C4-2B (cell line): Measurements from ENCODE around the gene ABHD4.

Experiments
- CTCF ChIP-seq: fragments of 450-650 bp; conservative IDR thresholded peaks from 2 replicates; pipeline ENCODE4 v1.5.1; 2017; ENCODE audit warnings: mild to moderate bottlenecking
- ZFX ChIP-seq: fragments of 450-650 bp; IDR thresholded peaks from 2 replicates; pipeline ENCODE4 v1.6.1; 2017

- TF ChIP-seq CTCF, result no peak
- TF ChIP-seq ZFX, result no peak
Observed at GRCh38 chr14:22599349-22599748, 1.2 kb downstream of the ABHD4 start.
